ENCODE measurements around the gene TRAF1. TPM values are rescaled to one million over a fixed set of nuclear protein-coding genes. Genes with fewer than 3 reads are reported as not detected.

The TRAF1 gene
- total and polyA plus RNA-seq, 2 of the 13 experiments (the other 11 are each of a cell fraction or from before 2014, with no cell fraction given), result 0.44 to 1.0 TPM

DNA sequence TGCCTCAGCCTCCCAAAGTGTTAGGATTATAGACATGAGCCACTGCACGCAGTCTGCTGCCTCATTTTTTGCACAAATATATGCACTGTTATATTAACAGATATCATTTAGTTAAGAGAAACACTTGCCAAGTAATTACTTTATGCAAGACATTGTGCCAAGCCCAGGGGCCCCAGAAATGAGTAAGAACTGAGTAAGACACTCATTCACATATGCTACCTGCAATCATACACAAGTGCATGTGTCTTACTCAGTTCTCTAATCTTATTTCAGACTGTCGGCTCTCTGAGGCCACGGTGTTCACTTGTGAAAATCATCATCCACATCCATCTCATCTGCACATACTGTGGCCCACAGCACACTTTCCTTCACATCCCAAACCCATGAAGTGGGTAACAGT is 16.0 kb downstream of the TRAF1 start:
- BruUV-seq (replicated peaks), result no TSS peak
- Histone ChIP-seq H3K4me1 (ENCODE audit: insufficient read depth, low read length) (0 out of 2 replicates have a peak, but pooled peaks cover 7% of the 10 kb centered on the region), H3K27ac (ENCODE audit: extremely low read length, insufficient read depth, low read length) (no peak overlapping the region), H3K79me2 (ENCODE audit: insufficient read depth, low read length) (no peaks in the 10 kb centered on the region), H3K9ac (ENCODE audit: insufficient read depth, low read depth, low read length) (no peak overlapping the region), H3K4me3 (replicated peaks in 1 of 3; ENCODE audit: insufficient read depth in 1 of 3, low read depth in 2 of 3, low read length in 3 of 3) (no peak overlapping the region), H3K27me3 (ENCODE audit: control insufficient read depth in 1 of 2, insufficient read depth in 2 of 2, low read length in 2 of 2) (no peaks in the 10 kb centered on the region), H3K4me2 (ENCODE audit: low read depth, low read length) (no peak overlapping the region), H4K20me1 (ENCODE audit: insufficient read depth, low read length) (no peaks in the 10 kb centered on the region), H3K36me3 (replicated peaks in 1 of 2; ENCODE audit: control insufficient read depth in 1 of 2, insufficient read depth in 2 of 2, low read length in 2 of 2) (no peaks in the 10 kb centered on the region), H2AFZ (ENCODE audit: low read length) (no peak overlapping the region), H3K9me3 (ENCODE audit: low read length) (no peaks in the 10 kb centered on the region)
- intact Hi-C loops (cut with micrococcal nuclease; ENCODE audit: unreplicated experiment) (no loop called here), in situ Hi-C loops (cut with HindIII; ENCODE audit: extremely low pct_ligation_motif_present, low pct_unique_long_range_greater_than_20kb) (no loop called here)
- ChIA-PET POLR2A (no interaction called here), CTCF (ENCODE audit: low intra/inter-chr PET ratio, low total read pairs) (no interaction called here)
- no peak for ATAC-seq
- TF ChIP-seq ZNF33A (CRISPR knock-in tag; IDR thresholded peaks at IDR 0.05; ENCODE audit: borderline replicate concordance), result no peak
- no peak for TF ChIP-seq ZNF256 (CRISPR knock-in tag; conservative IDR thresholded peaks at IDR 0.05)
- no peak for TF ChIP-seq SMARCC2 (IDR thresholded peaks at IDR 0.05)
- TF ChIP-seq MTF1 (CRISPR knock-in tag; IDR thresholded peaks at IDR 0.05), result no peak
- no peak for TF ChIP-seq ZFP41 (CRISPR knock-in tag; IDR thresholded peaks at IDR 0.05; ENCODE audit: borderline replicate concordance)
- no peak for TF ChIP-seq PRPF4 (IDR thresholded peaks at IDR 0.05; ENCODE audit: low read depth, low read length, poor library complexity, severe bottlenecking)
- TF ChIP-seq PCBP2 (optimal IDR thresholded peaks at IDR 0.05; ENCODE audit: low read depth, low read length, poor library complexity, severe bottlenecking), result no peak
- no peak for TF ChIP-seq SNRNP70 (IDR thresholded peaks at IDR 0.05; ENCODE audit: low read depth, low read length)
- TF ChIP-seq RFX1 (IDR thresholded peaks at IDR 0.05), result no peak
- TF ChIP-seq HDAC1 (CRISPR knock-in tag; IDR thresholded peaks at IDR 0.05), result no peak
- no peak for TF ChIP-seq MIER2 (CRISPR knock-in tag; IDR thresholded peaks at IDR 0.05)
- no peak for FAIRE-seq
- no peak for DNase-seq (ENCODE audit: low spot score)
- WGBS (ENCODE audit: low lambda C conversion rate), result 58% methylated on average over 3 of the region's 3 CpGs

DNA sequence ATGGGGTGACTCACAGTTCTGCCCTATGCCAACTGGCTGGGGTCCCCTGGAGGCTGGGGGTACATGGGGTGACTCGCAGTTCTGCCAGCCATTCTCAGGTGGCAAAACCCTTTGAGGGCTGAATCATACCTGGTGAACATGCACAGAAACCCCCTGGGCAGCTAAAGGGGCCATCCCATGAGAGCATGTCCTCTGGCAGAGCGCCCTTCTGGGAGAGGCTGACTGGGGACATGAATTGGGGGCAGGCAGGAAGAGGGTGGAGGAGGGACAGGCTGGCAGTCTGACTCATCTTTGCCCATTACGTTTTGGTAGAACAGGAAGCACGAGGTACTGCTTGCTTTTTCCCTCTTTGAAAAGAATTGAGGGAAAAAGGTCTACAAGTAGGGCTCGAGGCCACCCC is 16.7 kb downstream of the TRAF1 start:
- no peaks in the 10 kb centered on the region for H4K20me1 ChIP-seq (ENCODE audit: insufficient read depth, low read length)
- no peak overlapping the region for H3K4me2 ChIP-seq (ENCODE audit: low read depth, low read length)
- H3K9ac ChIP-seq (ENCODE audit: insufficient read depth, low read depth, low read length), result no peak overlapping the region
- H3K36me3 ChIP-seq (replicated peaks in 1 of 2; ENCODE audit: control insufficient read depth in 1 of 2, insufficient read depth in 2 of 2, low read length in 2 of 2), result no peaks in the 10 kb centered on the region
- no peak overlapping the region for H3K4me3 ChIP-seq (replicated peaks in 1 of 3; ENCODE audit: insufficient read depth in 1 of 3, low read depth in 2 of 3, low read length in 3 of 3)
- WGBS (ENCODE audit: low lambda C conversion rate), result 24% methylated on average over 5 of the region's 5 CpGs
- no peaks in the 10 kb centered on the region; a peak in 1 of 5 replicates for H3K27me3 ChIP-seq (ENCODE audit: control insufficient read depth in 1 of 2, insufficient read depth in 2 of 2, low read length in 2 of 2)
- no peak for TF ChIP-seq ELF4 (CRISPR knock-in tag; IDR thresholded peaks at IDR 0.05; ENCODE audit: borderline replicate concordance)
- H3K27ac ChIP-seq (ENCODE audit: extremely low read length, insufficient read depth, low read length), result no peak overlapping the region
- POLR2A ChIA-PET, result no interaction called here
- in situ Hi-C loops (cut with HindIII; ENCODE audit: extremely low pct_ligation_motif_present, low pct_unique_long_range_greater_than_20kb), result no loop called here
- no TSS peak for BruUV-seq (replicated peaks)
- CTCF ChIA-PET (ENCODE audit: low intra/inter-chr PET ratio, low total read pairs), result no interaction called here
- no peak overlapping the region for H2AFZ ChIP-seq (ENCODE audit: low read length)
- no peaks in the 10 kb centered on the region for H3K9me3 ChIP-seq (ENCODE audit: low read length)
- ATAC-seq, result no peak
- DNase-seq (ENCODE audit: low spot score), result no peak
- H3K79me2 ChIP-seq (ENCODE audit: insufficient read depth, low read length), result no peaks in the 10 kb centered on the region
- no peak for FAIRE-seq
- H3K4me1 ChIP-seq (ENCODE audit: insufficient read depth, low read length), result 0 out of 2 replicates have a peak, but pooled peaks cover 7% of the 10 kb centered on the region
- intact Hi-C loops (cut with micrococcal nuclease; ENCODE audit: unreplicated experiment), result no loop called here

Data from HepG2 (cell line).